ENCODE results near the gene C1orf50.
A peak's percentile ranks its signal among the peaks of the same experiment; 100 is the strongest.
"Not testable (repeated sequence)": the region's sequence is repeated elsewhere in the genome, so short reads cannot be mapped to it uniquely, and the experiment has no call there.

The C1orf50 gene

GRCh38 chr1:42766741-42767509 lies at the start of gene C1orf50, which contains the start of gene P3H1:
TSS of gene C1orf50 (plus strand) at chr1:42767249. CDS start at chr1:42767312, 63 bp downstream.
TSS of gene P3H1 (minus strand) at chr1:42767028. CDS start at chr1:42766971, 57 bp downstream.
- DNase-seq: peak; percentile 99

- DNase-seq: no peak
Measured at GRCh38 chr1:42720868-42721267, 46.2 kb upstream of the C1orf50 start.

DNA sequence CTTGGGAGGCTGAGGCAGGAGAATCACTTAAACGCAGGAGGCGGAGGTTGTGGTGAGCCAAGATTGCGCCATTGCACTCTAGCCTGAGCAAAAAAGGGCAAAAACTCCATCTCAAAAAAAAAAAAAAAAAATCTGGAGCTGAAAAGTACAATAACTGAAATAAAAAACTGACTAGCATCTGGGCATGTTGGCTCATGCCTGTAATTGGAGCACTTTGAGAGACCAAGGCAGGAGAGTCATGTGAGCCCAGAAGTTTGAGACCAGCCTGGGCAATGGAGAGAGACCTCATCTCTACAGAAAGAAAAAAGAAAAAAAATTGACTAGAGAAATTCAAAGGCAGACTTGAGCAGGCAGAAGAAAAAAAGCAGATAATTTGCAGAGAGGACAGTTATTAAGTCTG lies 45.1 kb upstream of the C1orf50 start:
- DNase-seq: no peak

DNA sequence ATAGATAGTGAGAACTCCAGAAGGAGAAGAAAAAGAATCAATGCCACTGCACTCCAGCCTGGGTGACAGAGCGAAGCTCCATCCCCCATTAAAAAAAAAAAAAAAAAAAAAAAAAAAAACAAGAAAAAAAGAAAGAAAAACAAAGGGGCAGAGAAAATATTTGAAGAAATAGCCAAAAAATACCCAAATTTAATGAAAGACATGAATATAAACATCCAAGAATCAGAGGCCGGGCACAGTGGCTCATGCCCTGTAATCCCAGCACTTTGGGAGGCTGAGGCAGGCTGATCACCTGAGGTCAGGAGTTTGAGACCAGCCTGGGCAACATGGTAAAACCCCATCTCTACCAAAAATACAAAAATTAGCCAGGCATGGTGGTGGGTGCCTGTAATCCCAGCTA lies 44.6 kb upstream of the C1orf50 start:
- DNase-seq: not testable (repeated sequence)

DNA sequence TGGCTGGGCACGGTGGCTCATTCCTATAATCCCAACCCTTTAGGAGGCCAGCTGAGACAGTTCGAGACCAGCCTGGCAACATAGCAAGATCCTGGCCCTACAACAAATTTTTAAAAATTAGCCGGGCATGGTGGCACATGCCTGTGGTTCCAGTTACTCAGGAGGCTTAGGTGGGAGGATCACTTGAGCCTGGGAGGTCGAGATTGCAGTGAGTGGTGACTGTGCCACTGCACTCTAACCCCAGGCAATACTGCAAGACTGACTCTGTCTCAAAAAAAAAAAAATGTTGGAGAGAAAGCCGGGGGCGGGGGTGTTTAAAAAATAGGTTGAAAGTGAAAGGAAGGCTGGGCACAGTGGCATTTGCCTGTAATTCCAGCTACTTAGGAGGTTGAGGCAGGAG lies 43.5 kb upstream of the C1orf50 start:
- no peak for DNase-seq

DNA sequence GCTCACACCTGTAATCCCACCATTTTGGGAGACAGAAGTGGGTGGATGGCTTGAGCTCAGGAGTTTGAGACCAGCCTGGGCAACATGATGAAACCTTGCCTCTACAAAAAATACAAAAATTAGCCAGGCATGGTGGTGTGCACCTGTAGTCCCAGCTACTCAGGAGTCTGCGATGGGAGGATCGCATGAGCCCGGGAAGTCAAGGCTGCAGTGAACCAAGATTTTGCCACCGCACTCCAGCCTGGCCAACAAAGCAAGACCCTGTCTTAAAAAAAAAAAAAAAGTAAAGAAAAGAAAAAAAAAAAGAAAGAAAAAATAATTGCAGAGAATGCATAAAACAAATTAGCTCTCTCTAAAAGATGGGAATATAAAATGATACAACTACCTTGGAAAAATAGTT lies 41.2 kb upstream of the C1orf50 start:
- DNase-seq: not testable (repeated sequence)

- DNase-seq: no peak
Measured at GRCh38 chr1:42730002-42730401, 37.0 kb upstream of the C1orf50 start.

GRCh38 chr1:42730988-42731387 lies 36.1 kb upstream of the C1orf50 start:
- no peak for DNase-seq

GRCh38 chr1:42731585-42731984 lies 35.5 kb upstream of the C1orf50 start:
- no peak for DNase-seq

GRCh38 chr1:42732126-42732680 lies 34.8 kb upstream of the C1orf50 start:
- no peak for DNase-seq

DNA sequence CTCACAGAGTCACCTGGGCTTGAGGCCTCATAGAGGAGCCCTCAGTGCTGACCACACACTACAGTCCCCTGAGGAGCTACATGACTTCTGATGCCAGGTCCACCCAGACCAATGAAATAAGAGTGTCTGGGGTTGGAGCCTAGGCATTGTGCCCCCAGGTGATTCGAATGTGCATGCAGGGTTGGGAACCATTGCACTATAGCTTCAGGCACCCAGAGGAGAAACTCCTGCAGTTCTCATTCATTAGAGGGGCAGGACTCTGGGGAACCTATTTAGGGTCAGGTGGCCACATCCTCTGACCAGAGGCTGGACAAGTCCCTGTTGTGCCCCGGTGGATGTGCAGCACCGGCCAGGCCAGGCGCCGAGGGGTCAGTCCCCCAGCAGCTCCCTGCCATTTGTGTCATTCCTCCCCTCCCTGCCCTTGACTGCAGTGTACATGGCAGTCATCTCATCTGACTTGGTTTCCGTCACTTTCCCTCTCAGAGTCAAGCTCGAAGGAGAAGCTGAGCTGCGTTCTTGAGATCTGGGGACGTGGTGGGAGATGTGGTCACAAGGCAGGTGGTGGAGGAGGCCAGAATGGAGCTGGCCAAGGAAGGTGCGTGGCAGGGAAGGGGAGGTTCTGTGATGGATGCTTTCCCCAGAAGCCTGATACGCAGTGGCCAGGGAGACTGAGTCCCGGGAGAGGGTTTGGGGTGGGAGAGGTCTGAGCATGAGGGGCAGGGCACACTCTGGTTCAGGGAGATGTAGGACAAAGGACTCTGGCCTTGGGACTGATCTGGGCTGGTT lies 33.4 kb upstream of the C1orf50 start:
- DNase-seq: no peak

DNA sequence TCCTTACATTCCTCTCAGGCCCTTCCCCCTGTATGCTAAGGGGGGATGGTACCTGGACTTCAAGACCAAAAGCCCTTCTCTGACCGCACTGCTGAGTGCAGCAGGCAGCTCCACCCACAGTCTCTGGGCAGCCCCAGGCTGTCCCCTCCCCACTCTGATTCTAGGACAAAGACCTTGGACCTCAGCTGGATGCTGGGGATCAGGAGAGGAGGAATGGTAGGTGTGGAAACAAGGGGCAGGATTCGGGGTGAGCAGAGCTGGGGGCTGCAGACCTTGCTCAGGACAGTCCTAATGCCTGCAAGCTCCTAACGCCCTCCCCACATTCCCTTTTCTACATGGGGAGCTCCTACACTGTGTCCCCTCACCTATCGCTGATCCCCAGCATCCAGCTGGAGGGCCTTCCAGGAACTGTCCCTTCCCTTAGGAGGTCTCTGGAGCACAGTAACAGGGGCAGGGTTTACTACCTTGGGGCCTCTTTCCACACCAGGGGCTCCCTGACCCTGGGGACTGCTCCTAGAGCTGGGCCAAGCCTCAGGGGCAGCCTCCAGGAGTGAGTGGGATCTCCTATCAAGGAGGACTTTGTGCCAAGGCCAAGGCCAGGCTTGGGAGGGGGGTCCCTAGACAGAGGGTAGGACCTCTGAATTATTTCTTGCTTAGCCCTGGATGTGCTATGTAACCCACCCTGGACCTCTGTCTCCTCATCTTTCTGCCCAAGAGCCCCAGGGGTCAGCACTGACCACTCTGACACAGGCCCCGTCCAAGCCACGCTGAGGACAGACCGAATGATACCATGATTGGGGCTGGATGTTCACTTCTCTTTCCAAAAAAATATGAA lies 32.6 kb upstream of the C1orf50 start:
- DNase-seq: no peak

DNA sequence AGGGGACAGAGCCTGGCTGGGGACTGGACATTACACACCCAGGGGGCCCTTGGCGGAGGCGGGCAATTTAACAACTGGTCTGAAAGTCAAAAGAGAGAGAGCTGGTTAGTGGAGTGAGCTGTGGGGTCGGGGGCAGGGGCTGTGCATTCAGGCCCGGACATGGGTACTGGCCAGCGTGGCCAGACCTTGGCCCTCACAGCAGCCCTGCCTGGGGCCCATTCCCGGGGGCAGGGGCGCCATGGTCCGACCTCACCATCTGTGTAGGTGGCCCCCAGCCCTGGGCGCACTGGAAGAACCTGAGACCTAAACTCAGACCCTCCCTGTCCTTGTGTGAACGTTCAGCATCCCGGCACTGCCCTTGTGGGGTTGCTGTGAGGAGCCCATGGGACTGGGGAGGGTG lies 32.0 kb upstream of the C1orf50 start:
- DNase-seq: no peak

GRCh38 chr1:42735477-42736105 lies 31.5 kb upstream of the C1orf50 start:
- DNase-seq: no peak

GRCh38 chr1:42736152-42736551 lies 30.9 kb upstream of the C1orf50 start:
- no peak for DNase-seq

DNA sequence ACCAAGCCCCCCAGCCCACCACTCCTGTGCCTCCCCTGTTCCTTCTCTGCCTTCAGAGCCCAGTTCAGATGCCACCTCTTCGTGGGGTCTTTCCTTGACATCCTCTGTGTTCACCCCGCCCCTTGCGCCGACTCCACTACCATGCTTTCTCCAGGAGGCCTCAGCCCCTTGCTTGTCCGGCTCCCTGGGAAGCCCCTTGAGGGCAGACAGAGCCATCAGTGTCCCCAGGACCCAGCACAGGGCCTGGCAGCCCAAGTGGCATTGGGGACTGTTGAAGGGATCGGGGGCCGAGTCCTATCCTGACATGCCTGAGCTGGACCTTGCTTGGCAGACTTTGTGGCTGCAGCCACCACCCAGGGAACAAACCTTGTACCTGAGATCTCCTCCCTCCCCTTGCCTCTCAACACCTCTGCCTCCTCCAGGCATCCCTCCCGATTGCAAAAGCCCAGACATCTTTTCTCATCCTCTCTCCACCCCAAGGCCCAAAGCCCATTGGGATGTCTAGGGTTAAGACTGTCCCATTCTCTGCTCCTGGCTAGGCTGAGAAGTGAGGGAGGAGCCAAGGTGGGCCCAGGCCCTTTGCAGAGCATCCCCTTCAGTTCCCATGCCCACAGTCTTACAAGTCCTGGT lies 30.4 kb upstream of the C1orf50 start:
- no peak for DNase-seq

GRCh38 chr1:42737257-42737656 lies 29.8 kb upstream of the C1orf50 start:
- no peak for DNase-seq

DNA sequence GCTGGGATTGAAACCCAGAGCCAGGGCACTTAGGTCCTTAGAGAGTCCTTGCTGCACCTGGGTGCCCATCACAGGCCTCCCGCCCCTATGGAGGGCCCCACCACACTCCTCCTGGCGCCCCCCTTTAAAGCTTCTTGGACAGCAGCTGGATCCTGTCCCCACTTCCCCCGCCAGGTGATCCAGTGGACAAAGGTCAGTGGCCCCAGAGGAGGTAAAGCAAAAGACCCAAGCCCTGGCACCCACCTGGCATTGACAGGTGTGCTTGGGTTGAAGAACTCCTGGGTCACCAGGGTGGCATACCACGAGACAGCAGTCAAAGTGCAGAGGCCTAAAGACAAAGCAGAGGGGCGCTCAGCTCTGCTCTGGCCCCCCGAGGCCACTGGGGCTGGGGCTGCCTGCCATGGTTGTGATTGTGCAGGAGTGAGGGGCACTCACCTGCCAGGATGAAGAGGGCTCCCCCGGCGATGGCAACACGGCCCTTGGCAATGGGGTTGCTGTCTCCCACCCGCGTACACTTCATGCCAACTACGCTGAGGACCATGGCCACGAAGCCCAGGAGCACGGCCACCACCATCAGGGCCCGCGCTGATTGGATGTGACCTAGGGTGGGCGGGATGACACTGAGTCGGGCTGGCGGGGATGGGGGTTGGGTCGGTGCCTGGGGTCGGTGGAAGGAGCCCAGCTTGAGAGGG lies 28.9 kb upstream of the C1orf50 start:
- no peak for DNase-seq

DNA sequence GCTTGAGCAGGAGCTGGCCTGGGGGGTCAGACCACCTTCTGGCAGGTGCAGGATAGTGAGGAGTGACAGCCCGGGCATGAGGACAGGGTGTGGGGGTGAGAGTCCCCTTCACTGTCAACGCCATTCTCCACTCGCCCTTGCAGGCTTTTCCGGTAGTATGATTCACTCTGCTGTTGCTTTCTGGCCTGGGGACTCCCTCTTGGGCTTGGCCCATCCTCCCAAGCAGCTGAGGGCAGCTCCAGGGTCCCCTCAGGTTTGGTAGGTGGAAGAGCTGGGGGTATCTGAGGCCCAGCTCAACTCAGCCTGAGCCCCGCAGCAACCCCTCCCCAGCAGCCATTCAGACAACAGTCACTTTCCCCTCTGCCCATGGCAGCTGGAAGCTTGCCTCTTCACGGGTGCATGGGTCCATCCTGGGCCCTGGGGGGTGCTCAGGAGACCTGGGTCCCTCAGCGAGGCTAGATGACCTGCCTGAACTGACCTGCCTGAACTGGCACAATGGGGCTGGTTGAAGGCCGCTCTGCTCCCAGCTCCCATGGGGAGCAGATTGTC lies 28.3 kb upstream of the C1orf50 start:
- no peak for DNase-seq

DNA sequence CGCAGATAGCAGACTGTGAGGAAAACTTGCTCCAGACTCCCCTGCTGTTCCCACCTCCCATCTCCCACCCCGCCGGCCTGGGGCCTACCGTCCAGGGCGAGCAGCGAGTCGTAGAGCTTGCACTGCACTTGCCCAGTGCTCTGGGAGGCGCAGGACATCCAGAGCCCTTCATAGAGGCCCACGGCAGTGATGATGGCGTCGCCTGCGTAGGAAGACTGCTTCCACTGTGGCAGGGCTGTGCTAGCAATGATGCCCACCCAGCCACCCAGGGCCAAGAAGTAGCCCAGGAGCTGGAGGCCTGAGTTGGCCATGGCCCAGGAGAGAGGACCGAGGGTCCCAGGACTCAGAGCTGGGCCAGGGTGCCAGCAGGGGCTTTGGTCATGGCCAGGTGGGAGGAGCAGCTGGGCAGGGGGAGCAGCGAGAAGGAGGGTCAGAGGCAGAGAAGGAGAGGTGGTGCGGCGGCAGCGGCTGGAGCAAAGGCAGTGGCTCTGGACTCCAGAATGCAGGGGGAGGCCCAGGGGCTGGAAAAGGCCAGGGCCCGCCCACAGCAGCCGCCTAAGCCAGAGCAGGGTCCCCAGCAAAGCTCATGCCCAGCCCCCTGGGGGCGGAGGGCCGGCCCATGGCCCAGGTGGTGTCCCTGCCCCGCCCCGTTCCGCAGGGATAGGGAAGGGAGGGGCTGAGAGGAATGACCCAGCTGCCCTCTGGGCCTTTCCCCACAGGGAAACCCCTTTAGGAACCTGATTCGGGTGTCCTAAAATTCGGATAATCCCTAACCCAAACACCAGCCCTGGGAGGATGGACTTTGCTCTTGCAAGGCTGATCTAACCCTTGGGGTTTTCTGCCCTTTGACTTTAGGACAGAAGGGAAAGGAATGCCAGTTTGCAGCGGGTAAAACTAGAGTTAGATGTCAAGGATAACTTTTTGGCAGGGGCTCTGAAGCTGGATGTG lies 27.0 kb upstream of the C1orf50 start, which contains the start of gene CLDN19:
CLDN19 (minus strand) TSS at position 484 of the 948 bp plus-strand sequence; CDS start at position 311, 173 bp downstream.
- no peak for DNase-seq

Measured in DMS79 treated with DMSO at 0.1 percent for 48 hours (cell line).